AG08395 (cell line): ENCODE results near the gene PALS2.

Experiments
- DNase-seq: peaks from one replicate; pipeline ENCODE4 v3.0.0; 2012; ENCODE audit warnings: mixed read lengths, low spot score

The PALS2 gene

DNA sequence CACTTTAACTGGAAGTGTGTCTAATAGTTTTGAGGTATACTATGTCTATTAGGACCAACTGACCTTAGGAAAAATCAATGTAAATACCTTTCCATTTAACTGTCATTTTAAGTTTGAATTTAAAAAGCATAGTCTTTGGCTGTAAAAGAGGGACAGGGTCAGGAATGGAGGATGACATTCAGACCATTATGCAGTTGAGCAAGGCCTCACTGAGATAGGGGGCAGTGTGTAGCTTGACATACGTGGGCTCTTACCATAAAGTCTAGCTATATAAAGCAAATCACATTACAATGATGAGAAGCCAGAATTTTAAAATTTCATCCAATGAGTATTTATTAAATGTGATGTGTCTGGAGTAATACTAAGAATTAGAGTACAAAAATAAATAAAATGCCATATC lies 17.9 kb downstream of the PALS2 start:
- DNase-seq, result no peak

- DNase-seq, result no peak
These were observed 22.6 kb downstream of the PALS2 start for GRCh38 chr7:24595671-24596418.

DNA sequence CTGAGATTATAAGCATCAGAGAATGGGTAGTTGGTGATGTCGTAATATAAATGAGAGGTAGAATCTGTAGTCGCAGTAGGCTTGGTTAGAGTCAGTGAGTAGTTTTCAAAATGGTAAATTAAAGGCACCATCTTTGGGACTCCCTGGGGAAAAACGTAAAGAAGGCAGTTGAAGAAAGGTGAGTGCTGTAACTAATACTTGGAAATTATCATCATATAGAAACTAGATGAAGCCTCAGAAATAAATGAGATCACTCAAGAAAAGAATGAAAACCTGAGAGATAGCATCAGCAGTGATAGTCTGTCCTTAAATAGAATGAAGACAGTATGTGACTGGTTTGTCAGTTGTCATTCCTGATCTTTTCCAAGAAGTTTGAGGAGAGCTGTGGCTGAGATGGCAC lies 23.8 kb downstream of the PALS2 start:
- DNase-seq, result no peak

DNA sequence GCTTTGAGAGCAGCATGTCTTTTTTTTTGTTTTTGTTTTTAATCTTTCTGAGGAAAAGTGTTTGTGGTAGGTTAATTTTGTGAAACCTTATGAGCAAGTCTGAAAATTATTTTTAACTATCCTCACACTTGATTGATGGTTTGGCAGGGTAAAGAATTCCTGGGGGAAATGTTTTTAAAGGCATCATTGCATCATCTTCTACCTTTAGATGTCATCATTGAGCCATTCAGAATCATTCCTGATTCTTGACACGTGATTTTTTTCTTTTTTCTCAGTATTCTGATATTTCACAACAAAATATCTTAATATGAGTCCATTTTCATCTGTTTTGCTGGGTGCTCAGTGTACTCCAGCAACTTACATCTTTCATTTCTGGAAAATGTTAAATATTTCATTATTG lies 28.3 kb downstream of the PALS2 start:
- DNase-seq, result no peak

DNA sequence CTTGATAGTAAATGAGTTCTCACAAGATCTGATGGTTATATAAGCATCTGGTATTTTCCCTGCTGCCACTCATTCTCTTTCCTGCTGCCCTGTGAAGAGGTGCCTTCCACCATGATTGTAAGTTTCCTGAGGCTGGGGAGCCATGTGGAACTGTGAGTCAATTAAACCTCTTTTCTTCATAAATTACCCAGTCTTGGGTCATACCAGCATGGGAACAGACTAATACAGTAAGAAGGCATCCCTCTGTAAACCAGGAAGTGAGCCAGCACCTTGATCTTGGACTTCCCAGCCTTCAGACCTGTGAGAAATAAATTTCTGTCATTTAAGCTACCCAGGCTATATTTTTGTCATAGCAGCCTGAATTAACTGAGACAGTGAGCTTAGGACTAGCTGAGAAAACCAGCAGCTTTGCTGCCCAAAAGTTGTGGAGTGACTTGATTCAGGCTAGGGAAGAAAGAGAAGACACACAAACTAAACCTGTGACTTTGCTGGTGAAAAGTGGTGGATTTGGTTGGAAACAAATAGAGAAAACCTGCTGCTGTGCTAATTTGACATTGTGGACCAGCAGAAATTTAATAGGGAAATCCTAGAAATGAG lies 29.7 kb downstream of the PALS2 start:
- DNase-seq, result no peak

- no peak for DNase-seq
These were observed 31.4 kb downstream of the PALS2 start for GRCh38 chr7:24604630-24605029.

- DNase-seq, result no peak
These were observed 35.3 kb downstream of the PALS2 start for GRCh38 chr7:24608504-24608903.

DNA sequence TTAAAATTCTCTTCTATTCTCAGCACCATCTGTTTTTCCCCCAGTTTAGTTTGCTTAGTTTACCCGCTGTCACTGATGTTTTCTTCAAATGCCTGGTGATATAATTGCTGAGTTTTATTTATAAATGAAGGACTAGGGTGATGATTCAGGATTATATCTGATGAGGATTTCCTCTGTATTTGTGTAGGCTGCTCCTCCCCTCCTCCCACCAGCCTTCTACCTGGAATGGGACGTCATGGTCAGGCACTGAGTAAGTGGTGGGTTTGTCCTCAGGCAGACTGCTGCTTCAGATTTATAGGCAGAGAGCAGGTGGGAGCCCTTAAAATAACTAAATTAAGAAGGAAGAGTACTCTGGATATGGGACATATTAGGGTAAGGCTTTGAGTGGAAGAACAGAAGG lies 35.8 kb downstream of the PALS2 start:
- DNase-seq, result no peak

- no peak for DNase-seq
These were observed 36.3 kb downstream of the PALS2 start for GRCh38 chr7:24609570-24609969.

GRCh38 chr7:24611130-24611529 lies 37.9 kb downstream of the PALS2 start:
- no peak for DNase-seq

GRCh38 chr7:24617957-24618616 lies 44.8 kb downstream of the PALS2 start:
- DNase-seq, result no peak

- no peak for DNase-seq
These were observed 46.7 kb downstream of the PALS2 start for GRCh38 chr7:24619978-24620377.

GRCh38 chr7:24622646-24623182 lies 49.5 kb downstream of the PALS2 start:
- DNase-seq, result no peak
